Stimulated activated CD8-positive, alpha-beta memory T cell treated with anti-CD3 and anti-CD28 coated beads, Interleukin-4, amount 100 ng/mL, for 48 hours (primary cell): ENCODE data around the gene SH2B3.
A peak's percentile ranks its signal among the peaks of the same experiment; 100 is the strongest.
"Not testable (repeated sequence)": the region's sequence is repeated elsewhere in the genome, so short reads cannot be mapped to it uniquely, and the experiment has no call there.

Experiments used
- DNase-seq: peaks from one replicate; pipeline ENCODE4 v3.0.0-alpha.2; 2020

The SH2B3 gene

GRCh38 chr12:111405859-111406473 lies at the start of gene SH2B3:
Gene SH2B3, plus strand, starts transcription at chr12:111405923. Its CDS starts 12,223 bp downstream, at chr12:111418146.
- peak; percentile 81 for DNase-seq

- peak; percentile 74 for DNase-seq
Observed at GRCh38 chr12:111359231-111359913, 46.4 kb upstream of the SH2B3 start.

GRCh38 chr12:111359914-111360276 lies 45.8 kb upstream of the SH2B3 start:
- DNase-seq: no peak

GRCh38 chr12:111360325-111360930 lies 45.3 kb upstream of the SH2B3 start:
- DNase-seq: no peak

GRCh38 chr12:111361073-111361716 lies 44.5 kb upstream of the SH2B3 start:
- no peak for DNase-seq

- DNase-seq: no peak
Observed at GRCh38 chr12:111361717-111362576, 43.8 kb upstream of the SH2B3 start.

- DNase-seq: no peak
Observed at GRCh38 chr12:111362687-111363475, 42.8 kb upstream of the SH2B3 start.

- DNase-seq: no peak
Observed at GRCh38 chr12:111363578-111363977, 42.1 kb upstream of the SH2B3 start.

GRCh38 chr12:111366075-111366474 lies 39.6 kb upstream of the SH2B3 start:
- no peak for DNase-seq

- no peak for DNase-seq
Observed at GRCh38 chr12:111366583-111366982, 39.1 kb upstream of the SH2B3 start.

GRCh38 chr12:111367661-111368221 lies 38.0 kb upstream of the SH2B3 start:
- DNase-seq: no peak

- no peak for DNase-seq
Observed at GRCh38 chr12:111368291-111368787, 37.4 kb upstream of the SH2B3 start.

- DNase-seq: peak; percentile 92
Observed at GRCh38 chr12:111368788-111369495, 36.8 kb upstream of the SH2B3 start, which contains the start of gene PHETA1. Gene PHETA1, minus strand, starts transcription at chr12:111369095. Its CDS starts 5,668 bp downstream, at chr12:111363427.

GRCh38 chr12:111369496-111370220 lies 36.1 kb upstream of the SH2B3 start:
- no peak for DNase-seq

GRCh38 chr12:111373231-111373630 lies 32.5 kb upstream of the SH2B3 start:
- DNase-seq: not testable (repeated sequence)

- no peak for DNase-seq
Observed at GRCh38 chr12:111377440-111377839, 28.3 kb upstream of the SH2B3 start.

GRCh38 chr12:111379942-111380554 lies 25.7 kb upstream of the SH2B3 start:
- no peak for DNase-seq

GRCh38 chr12:111384596-111384995 lies 21.1 kb upstream of the SH2B3 start:
- DNase-seq: no peak

- DNase-seq: no peak
Observed at GRCh38 chr12:111386885-111387284, 18.8 kb upstream of the SH2B3 start.
